Measurements from ENCODE around the gene AMFR.

Gene AMFR

DNA sequence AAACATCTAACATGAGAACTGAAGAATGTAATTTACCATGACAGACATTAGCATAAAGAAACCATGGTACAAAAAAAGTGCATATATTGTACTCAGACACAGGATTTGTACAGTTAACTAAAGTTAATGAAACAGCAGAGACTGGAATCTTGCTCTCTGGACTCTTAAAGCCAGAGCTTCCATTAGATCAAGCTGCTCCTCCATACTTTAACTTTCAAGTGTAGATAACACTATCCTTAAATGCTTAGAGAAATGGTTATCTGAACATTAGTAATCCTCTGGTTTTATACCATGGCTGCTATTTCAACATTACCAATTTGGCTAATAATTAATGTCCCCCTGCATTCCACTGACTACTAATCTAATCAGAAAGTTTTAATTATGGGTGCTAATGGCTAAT is 22.7 kb upstream of the AMFR start:
- TF ChIP-seq GATA3 (IDR thresholded peaks at IDR 0.05; ENCODE audit: low read depth, low read length), result no peak
- no peak for TF ChIP-seq GATA2 (IDR thresholded peaks at IDR 0.05; ENCODE audit: low read depth, low read length)

DNA sequence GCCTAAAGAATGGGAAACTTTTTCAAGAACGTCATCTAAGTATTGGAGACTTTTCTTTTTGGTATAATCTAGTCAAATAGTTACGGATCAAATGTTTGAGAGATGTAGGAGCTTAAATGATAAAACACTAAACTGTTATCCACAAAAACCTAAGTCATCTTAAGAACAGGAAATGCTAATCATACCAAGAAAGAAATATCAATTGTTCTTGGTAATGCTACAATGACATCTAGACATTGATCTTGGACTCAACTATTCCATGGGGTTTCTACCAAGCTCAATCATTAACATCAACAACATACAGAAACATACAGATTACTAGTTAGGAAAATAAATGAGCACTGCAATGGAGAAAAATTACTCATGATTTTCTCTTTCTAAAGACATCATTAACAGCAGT is 21.9 kb upstream of the AMFR start:
- no peak for TF ChIP-seq GATA2 (IDR thresholded peaks at IDR 0.05; ENCODE audit: low read depth, low read length)
- TF ChIP-seq GATA3 (IDR thresholded peaks at IDR 0.05; ENCODE audit: low read depth, low read length), result no peak

DNA sequence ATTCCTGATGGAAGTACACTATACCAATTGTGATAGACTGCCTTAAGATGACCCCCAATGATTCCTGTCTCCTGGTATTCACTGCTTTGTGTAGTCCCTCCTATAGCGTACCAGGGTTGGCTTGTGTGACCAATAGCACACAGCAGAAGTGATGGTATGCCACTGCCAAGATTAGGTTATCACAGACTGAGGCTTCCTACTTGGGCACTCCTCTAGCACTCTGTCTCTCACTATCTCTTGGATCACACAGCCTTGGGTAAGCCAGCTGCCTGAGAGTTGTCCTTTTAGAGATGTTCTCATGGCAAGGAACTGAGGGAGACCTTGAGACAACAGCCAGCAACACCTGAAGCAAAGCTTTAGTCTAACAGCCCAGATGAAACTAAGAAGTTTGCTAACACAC is 12.7 kb upstream of the AMFR start:
- TF ChIP-seq GATA3 (IDR thresholded peaks at IDR 0.05; ENCODE audit: low read depth, low read length) (no peak), GATA2 (IDR thresholded peaks at IDR 0.05; ENCODE audit: low read depth, low read length) (no peak)

DNA sequence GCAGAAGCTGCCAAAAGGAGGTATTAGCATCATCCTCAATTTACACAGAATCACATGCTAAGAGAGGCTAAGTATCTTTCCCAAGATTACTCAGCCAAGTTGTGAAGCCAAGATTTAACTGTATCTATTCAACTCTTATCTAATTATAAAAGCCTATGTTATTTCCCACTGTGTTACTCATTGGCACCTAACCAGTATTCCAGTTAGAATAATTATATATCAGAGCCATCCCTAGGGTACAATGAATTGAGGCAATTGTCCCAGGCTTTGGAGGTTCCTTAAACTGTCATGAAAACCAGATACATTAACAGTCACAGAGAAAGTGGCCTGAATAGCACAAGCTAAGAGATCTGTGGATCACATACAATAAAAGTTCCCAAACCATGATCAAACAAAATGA is 10.9 kb upstream of the AMFR start:
- no peak for TF ChIP-seq GATA2 (IDR thresholded peaks at IDR 0.05; ENCODE audit: low read depth, low read length)
- TF ChIP-seq GATA3 (IDR thresholded peaks at IDR 0.05; ENCODE audit: low read depth, low read length), result no peak

DNA sequence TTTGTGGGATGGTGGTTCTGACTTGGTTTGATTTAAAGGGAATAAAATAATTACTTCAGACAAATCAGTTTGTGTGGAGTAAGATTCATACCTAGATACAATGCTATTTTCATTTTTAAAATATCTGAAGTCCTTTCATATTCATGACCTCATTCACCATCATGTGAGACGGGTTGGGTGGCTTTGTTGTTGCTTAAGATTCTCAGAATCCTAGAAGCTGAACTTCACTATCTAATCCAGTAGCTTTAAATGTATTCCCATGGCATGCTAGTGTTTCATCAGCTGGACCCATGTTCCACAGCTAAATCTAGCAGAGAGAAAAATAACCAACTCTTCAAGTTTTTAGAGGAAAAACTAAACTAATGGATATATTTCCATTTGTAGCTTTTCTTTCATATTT is 2.7 kb upstream of the AMFR start:
- TF ChIP-seq GATA3 (IDR thresholded peaks at IDR 0.05; ENCODE audit: low read depth, low read length) (no peak), GATA2 (IDR thresholded peaks at IDR 0.05; ENCODE audit: low read depth, low read length) (no peak)

DNA sequence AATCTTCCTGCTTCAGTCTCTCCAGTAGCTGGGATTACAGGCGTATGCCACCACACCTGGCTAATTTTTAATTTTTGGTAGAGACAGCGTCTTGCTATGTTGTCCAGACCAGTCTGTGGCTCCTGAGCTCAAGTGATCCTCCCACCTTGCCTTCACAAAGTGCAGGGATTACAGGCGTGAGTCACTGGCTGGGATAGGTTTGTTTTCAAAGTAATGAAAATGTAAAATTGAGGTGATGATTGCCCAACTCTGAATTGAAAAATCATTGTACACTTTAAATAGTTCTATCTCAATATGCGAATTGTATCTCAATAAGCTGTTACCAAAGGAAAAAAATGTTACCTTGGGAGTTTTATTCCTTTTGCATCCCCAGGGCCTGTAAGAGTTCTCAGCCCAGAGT is 1.2 kb upstream of the AMFR start:
- TF ChIP-seq GATA3 (IDR thresholded peaks at IDR 0.05; ENCODE audit: low read depth, low read length) (no peak), GATA2 (IDR thresholded peaks at IDR 0.05; ENCODE audit: low read depth, low read length) (no peak)

DNA sequence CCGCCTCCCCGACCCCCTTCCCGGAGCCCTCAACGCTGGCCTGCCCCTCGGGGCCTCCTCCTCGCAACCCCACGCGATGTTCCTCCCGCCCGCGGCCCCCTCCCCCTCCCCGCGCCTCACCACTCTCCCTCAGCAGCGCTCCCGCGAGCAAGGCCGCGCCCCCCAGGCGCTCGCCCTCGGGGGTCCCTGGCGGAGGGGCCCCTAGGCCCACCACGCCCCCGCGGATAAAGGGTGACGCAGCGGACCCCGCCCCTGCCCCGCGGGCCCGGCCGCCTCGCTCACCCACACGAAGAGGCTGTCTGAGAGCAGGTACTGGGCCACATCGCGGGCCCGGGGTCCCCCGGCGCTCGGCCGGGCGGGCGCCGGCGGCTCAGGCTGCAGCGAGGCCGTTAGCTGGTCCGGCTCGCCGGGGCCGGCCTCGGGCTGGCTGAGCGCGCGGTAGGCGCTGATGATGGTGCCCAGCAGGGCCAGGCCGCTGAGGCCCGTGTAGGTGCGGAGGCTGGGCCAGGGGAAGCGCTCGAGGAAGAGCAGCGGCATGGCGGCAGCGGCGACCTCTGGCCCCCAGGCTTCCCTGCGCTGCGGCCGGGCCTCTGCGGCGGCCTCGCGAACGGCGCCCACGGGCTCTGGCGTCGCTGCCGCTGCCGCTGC is 430 bp downstream of the AMFR start:
- no peak for TF ChIP-seq GATA2 (IDR thresholded peaks at IDR 0.05; ENCODE audit: low read depth, low read length)
- no peak for TF ChIP-seq GATA3 (IDR thresholded peaks at IDR 0.05; ENCODE audit: low read depth, low read length)

DNA sequence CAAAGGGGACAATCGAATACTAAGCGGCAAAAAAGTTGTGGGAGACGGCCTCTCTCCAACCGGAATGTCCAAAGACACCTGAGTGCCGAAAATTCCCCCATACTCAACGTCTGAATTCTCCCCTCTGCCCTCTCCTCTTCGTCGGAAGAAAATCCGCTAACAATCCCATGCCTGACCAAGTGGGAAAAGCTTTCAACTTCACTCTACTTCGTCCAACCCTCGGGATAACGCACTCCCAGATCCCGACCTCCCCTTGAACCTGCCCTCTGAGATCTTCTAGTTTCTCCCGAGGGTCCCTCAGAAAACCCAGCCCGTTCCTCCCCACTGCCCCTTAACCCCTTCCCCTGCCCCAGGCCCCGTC is 961 bp downstream of the AMFR start:
- TF ChIP-seq GATA3 (IDR thresholded peaks at IDR 0.05; ENCODE audit: low read depth, low read length) (no peak), GATA2 (IDR thresholded peaks at IDR 0.05; ENCODE audit: low read depth, low read length) (no peak)

DNA sequence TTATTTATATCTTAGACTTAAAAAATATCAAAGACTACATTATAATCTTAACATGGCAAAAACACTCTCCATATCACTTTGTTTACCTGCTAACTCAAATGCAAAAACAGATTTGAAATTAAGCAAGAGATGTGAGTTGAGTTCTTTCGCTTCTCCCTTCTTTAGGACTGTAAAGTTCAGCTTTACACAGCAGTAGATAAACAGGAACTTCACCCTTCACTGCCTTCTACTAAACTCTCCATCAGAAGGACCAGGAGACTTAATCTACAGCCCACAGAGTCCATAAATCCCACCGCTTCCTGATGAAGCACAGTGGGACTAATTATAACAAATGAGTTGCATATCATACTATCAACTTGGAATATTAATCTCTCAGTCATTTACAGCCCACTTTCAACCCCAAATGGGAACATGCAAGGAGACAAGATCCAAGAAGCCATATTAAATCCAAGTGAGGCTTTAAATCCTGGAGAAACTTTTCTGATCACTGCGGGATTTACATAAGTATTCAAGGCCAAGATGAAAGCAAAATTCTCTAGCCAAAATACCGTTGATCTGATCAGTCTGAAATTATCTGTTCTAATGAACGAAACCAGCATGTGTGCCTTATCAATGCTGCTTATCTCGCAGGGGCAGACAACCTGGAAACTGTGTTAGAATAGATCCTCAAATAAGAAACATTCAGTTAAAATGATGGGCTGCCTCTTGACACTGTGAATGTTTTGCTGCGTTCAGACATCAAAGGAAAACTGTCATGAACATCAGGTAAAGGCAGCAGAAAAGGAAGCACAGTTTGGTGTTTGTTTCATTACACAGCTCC is 1.6 kb downstream of the AMFR start:
- peak; percentile 55; the same call in 1 of the 2 replicates for TF ChIP-seq GATA3 (IDR thresholded peaks at IDR 0.05; ENCODE audit: low read depth, low read length)
- peak; percentile 62 for TF ChIP-seq GATA2 (IDR thresholded peaks at IDR 0.05; ENCODE audit: low read depth, low read length)

DNA sequence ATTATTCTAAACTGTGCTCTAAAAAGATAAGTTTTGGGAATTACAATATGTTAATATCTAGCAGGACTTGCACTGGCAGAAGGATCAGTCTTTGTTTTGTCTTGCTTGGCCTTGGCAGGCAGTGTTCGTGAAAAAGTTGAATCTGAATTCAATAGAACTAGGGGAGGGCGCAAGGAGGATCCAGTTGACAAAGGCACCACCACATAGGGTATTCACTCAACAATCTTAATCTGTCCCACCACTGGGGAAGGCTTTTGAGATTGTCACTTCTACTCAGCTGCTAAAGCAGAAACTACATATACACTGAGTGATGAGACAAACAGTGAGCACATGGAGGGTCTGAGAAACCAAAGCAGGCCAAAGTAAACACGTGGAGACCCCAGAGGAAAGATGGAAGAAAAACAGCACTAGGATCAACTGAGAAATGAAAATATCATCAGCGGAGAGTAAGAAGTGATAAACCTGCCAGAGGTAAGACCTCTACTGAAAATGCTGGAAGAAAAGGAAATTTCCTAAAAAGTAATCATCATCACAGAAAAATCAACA is 2.4 kb downstream of the AMFR start:
- TF ChIP-seq GATA3 (IDR thresholded peaks at IDR 0.05; ENCODE audit: low read depth, low read length), result no peak
- no peak for TF ChIP-seq GATA2 (IDR thresholded peaks at IDR 0.05; ENCODE audit: low read depth, low read length)

DNA sequence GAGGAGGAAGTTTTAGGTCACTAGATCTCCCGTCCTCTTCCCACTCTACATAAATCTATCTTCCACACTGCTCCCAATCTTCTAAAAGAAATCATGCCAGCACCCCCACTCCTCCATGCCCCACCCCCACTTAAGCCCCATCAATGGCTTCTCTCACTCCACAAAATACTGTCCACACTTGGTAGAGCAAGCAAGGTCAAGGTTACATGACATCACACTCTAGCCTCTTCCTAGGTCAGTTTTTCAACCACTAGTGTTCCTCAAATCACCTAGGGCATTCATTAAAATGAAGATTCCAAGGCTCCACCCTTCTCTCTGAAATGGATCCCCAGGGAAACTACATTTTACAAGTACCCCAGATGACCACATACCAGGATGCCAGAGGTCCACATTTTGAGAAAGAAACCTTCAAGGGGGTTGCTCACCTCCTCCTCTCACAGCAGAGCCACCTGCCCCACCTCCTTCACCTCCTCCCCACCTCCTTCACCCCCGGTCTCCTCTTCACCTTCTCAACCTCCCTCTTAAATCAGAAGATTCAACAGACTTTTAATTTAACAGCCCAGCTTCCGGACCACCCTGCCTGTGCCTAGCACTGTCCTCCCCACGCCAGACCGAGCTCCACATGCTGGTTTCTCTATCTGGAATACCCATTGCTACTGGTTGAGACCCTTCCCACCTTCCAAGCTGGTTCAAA is 3.2 kb downstream of the AMFR start:
- TF ChIP-seq GATA2 (IDR thresholded peaks at IDR 0.05; ENCODE audit: low read depth, low read length), result no peak
- no peak for TF ChIP-seq GATA3 (IDR thresholded peaks at IDR 0.05; ENCODE audit: low read depth, low read length)

DNA sequence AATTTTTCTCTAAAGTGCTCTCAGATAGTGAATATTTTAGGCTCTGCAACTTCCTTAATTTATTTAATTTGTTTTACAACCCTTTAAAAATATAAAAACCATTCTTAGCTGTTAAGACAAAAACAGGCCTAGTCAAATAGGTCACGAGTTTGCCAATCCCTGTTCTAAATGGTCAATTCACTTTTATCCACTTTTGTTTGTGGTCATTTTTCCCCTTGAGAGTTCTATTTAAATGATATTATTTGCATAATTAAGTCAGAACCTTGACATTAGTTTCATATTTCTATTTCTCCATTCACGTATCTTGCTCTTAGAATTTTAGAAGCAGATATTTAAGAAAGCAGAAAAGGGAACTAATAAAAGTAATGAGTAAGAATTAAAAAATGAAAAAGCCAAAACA is 4.0 kb downstream of the AMFR start:
- TF ChIP-seq GATA3 (IDR thresholded peaks at IDR 0.05; ENCODE audit: low read depth, low read length), result no peak
- no peak for TF ChIP-seq GATA2 (IDR thresholded peaks at IDR 0.05; ENCODE audit: low read depth, low read length)

DNA sequence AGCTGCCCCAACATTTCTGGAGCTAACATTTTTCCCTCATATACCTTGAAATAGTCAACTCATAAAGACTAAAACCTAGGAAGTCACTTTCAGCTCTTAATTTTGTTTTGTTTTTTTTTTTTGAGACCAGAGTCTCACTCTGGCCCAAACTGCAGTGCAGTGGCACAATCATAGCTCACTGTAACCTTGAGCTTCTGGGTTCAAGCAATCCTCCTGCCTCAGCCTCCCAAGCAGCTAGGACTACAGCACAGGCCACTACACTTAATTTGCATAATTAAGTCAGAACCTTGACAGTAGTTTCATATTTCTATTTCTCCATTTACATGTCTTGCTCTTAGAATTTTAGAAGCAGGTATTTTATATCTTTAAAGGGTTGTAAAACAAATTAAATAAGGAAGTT is 4.7 kb downstream of the AMFR start:
- TF ChIP-seq GATA2 (IDR thresholded peaks at IDR 0.05; ENCODE audit: low read depth, low read length) (no peak), GATA3 (IDR thresholded peaks at IDR 0.05; ENCODE audit: low read depth, low read length) (no peak)

DNA sequence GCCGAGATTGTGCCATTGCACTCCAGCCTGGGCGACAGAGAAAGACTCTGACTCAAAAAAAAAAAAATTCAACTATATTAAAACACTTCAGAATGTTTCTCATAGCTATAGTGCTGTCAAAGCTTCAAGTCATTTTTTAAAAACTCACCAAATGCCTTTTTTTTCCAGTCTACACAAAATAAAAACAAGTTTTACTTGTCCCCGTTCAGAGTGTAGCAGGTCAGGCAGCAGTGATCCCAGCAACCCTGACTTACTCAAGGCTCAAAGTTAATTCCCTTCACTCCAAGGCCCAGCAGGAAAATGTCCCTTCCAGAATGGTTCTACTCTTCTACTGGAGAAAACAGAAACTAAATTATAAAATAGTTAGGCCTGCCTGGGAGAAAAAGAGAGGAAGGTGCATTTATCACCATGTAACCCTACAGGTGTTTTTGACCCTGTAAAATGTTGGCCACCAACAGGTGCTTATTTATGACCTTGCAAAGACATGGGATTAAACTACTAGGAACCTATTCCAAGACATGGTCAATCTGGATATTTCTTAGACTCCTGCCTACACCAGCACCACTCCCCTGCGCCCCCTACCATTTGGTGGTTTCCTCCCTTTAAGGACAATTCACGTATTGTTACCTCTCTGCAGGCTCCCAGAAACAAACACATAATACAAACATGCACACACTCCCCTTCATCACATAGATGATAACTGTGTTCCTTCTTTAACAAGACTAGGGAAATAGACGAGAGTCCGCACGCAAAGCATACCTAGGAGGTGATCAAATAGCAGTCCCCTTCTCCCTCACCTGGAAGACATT is 5.4 kb downstream of the AMFR start:
- TF ChIP-seq GATA2 (IDR thresholded peaks at IDR 0.05; ENCODE audit: low read depth, low read length), result no peak
- TF ChIP-seq GATA3 (IDR thresholded peaks at IDR 0.05; ENCODE audit: low read depth, low read length), result no peak
